HEK293 (cell line): Measurements from ENCODE around the gene LSP1.

ENCODE experiments used
- ZNF121 ChIP-seq: fragments of 450-650 bp; formaldehyde crosslinking; IDR thresholded peaks from 2 replicates; pipeline ENCODE4 v1.5.1; 2016; ENCODE audit warnings: missing biosample characterization, missing genetic modification characterization
- ZNF140 ChIP-seq: fragments of 450-650 bp; formaldehyde crosslinking; IDR thresholded peaks from 2 replicates; pipeline ENCODE4 v1.5.1; 2016; ENCODE audit warnings: missing biosample characterization, missing genetic modification characterization
- ZNF274 ChIP-seq, 2 experiments: fragments of 200-500 bp in 1 of 2; fragments of 450-650 bp in 1 of 2; sonication (Bioruptor generic) in 1 of 2; formaldehyde crosslinking in 1 of 2; IDR thresholded peaks; 2 replicates each; pipeline versions ENCODE4 v1.5.1 to v1.6.1; 2014 to 2016; ENCODE audit warnings: borderline replicate concordance in 1 of 2, inconsistent platforms in 1 of 2, low read length in 1 of 2, missing biosample characterization in 1 of 2, missing genetic modification characterization in 1 of 2
- TF ChIP-seq, protein P1 (sequence below): fragments of 450-650 bp; formaldehyde crosslinking; IDR thresholded peaks from 2 replicates; pipeline ENCODE4 v1.5.1; 2016; ENCODE audit warnings: missing biosample characterization, missing genetic modification characterization
- TF ChIP-seq, protein P2 (sequence below): fragments of 450-650 bp; formaldehyde crosslinking; conservative IDR thresholded peaks from 2 replicates; pipeline ENCODE4 v1.5.1; 2016; ENCODE audit warnings: low read depth, missing biosample characterization, missing genetic modification characterization
- TF ChIP-seq, protein P3 (sequence below): fragments of 450-650 bp; formaldehyde crosslinking; IDR thresholded peaks from 2 replicates; pipeline ENCODE4 v1.5.1; 2016; ENCODE audit warnings: missing biosample characterization, missing genetic modification characterization

GRCh38 chr11:1837171-1838076 lies 15.5 kb upstream of the LSP1 start:
- TF ChIP-seq ZNF121 (no peak), ZNF140 (tag by site-specific recombination) (no peak), ZNF274 (IDR thresholded peaks at IDR 0.05; ENCODE audit: low read length) (no peak), ZNF274 (tag by site-specific recombination; IDR thresholded peaks at IDR 0.05; ENCODE audit: borderline replicate concordance) (no peak)
- TF ChIP-seq, protein P1, sequence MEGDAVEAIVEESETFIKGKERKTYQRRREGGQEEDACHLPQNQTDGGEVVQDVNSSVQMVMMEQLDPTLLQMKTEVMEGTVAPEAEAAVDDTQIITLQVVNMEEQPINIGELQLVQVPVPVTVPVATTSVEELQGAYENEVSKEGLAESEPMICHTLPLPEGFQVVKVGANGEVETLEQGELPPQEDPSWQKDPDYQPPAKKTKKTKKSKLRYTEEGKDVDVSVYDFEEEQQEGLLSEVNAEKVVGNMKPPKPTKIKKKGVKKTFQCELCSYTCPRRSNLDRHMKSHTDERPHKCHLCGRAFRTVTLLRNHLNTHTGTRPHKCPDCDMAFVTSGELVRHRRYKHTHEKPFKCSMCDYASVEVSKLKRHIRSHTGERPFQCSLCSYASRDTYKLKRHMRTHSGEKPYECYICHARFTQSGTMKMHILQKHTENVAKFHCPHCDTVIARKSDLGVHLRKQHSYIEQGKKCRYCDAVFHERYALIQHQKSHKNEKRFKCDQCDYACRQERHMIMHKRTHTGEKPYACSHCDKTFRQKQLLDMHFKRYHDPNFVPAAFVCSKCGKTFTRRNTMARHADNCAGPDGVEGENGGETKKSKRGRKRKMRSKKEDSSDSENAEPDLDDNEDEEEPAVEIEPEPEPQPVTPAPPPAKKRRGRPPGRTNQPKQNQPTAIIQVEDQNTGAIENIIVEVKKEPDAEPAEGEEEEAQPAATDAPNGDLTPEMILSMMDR, result peak; percentile 59
- TF ChIP-seq, protein P2, sequence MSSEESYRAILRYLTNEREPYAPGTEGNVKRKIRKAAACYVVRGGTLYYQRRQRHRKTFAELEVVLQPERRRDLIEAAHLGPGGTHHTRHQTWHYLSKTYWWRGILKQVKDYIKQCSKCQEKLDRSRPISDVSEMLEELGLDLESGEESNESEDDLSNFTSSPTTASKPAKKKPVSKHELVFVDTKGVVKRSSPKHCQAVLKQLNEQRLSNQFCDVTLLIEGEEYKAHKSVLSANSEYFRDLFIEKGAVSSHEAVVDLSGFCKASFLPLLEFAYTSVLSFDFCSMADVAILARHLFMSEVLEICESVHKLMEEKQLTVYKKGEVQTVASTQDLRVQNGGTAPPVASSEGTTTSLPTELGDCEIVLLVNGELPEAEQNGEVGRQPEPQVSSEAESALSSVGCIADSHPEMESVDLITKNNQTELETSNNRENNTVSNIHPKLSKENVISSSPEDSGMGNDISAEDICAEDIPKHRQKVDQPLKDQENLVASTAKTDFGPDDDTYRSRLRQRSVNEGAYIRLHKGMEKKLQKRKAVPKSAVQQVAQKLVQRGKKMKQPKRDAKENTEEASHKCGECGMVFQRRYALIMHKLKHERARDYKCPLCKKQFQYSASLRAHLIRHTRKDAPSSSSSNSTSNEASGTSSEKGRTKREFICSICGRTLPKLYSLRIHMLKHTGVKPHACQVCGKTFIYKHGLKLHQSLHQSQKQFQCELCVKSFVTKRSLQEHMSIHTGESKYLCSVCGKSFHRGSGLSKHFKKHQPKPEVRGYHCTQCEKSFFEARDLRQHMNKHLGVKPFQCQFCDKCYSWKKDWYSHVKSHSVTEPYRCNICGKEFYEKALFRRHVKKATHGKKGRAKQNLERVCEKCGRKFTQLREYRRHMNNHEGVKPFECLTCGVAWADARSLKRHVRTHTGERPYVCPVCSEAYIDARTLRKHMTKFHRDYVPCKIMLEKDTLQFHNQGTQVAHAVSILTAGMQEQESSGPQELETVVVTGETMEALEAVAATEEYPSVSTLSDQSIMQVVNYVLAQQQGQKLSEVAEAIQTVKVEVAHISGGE (tag by site-specific recombination), result no peak
- TF ChIP-seq, protein P3, sequence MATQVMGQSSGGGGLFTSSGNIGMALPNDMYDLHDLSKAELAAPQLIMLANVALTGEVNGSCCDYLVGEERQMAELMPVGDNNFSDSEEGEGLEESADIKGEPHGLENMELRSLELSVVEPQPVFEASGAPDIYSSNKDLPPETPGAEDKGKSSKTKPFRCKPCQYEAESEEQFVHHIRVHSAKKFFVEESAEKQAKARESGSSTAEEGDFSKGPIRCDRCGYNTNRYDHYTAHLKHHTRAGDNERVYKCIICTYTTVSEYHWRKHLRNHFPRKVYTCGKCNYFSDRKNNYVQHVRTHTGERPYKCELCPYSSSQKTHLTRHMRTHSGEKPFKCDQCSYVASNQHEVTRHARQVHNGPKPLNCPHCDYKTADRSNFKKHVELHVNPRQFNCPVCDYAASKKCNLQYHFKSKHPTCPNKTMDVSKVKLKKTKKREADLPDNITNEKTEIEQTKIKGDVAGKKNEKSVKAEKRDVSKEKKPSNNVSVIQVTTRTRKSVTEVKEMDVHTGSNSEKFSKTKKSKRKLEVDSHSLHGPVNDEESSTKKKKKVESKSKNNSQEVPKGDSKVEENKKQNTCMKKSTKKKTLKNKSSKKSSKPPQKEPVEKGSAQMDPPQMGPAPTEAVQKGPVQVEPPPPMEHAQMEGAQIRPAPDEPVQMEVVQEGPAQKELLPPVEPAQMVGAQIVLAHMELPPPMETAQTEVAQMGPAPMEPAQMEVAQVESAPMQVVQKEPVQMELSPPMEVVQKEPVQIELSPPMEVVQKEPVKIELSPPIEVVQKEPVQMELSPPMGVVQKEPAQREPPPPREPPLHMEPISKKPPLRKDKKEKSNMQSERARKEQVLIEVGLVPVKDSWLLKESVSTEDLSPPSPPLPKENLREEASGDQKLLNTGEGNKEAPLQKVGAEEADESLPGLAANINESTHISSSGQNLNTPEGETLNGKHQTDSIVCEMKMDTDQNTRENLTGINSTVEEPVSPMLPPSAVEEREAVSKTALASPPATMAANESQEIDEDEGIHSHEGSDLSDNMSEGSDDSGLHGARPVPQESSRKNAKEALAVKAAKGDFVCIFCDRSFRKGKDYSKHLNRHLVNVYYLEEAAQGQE (tag by site-specific recombination), result no peak
